Pancreas (tissue), 10 donors: ENCODE measurements around the gene IDE. TPM values are rescaled to one million over a fixed set of nuclear protein-coding genes. Genes with fewer than 3 reads are reported as not detected.

Experiments
- ATAC-seq, 4 donors: fragments of 200-7000 bp; cut with Tn5 transposase; one replicate each; pipeline versions ENCODE4 v1.8.0 to v1.9.1; 2020; ENCODE audit warnings: mild to moderate bottlenecking in 4 of 4, moderate library complexity in 4 of 4
- DNase-seq, 6 donors: peaks; one replicate each; pipeline ENCODE4 v3.0.0-alpha.2; 2020
- FAIRE-seq: peaks from 2 replicates; lab custom pipeline; 2012; peaks lifted over from hg19 to GRCh38; lab: Jason Lieb, UNC
- H3K27ac ChIP-seq, 4 donors: fragments of 200-600 bp; sonication (generic); 1 replicate in 3 of 4; 2 replicates in 1 of 4; pipeline versions ENCODE4 v1.5.0 to v1.8.0; 2020
- H3K27me3 ChIP-seq, 4 donors: fragments of 200-600 bp; one replicate each; pipeline ENCODE4 v1.8.0; 2021
- H3K36me3 ChIP-seq, 3 donors: fragments of 200-600 bp; sonication (generic) in 1 of 3; one replicate each; pipeline versions ENCODE4 v1.5.0 to v1.8.0; 2020 to 2021
- H3K4me1 ChIP-seq, 3 donors: fragments of 200-600 bp; one replicate each; pipeline ENCODE4 v1.8.0; 2021
- H3K4me3 ChIP-seq, 4 donors: fragments of 200-600 bp; sonication (generic) in 2 of 4; one replicate each; pipeline versions ENCODE4 v1.5.0 to v1.8.0; 2020 to 2021
- H3K9me3 ChIP-seq, 4 donors: fragments of 200-600 bp; one replicate each; pipeline ENCODE4 v1.8.0; 2021
- CTCF ChIP-seq, 4 donors: fragments of 200-600 bp; sonication (generic) in 3 of 4; IDR thresholded peaks; one replicate each; pipeline versions ENCODE4 v1.5.0 to v1.8.0; 2021; ENCODE audit warnings: antibody characterized with exemption in 4 of 4
- WGBS, 2 donors: extraction: QIAGEN DNeasy Blood & Tissue Kit; methylation state at CpG; one replicate each; pipeline ENCODE4 v1.1.7; 2013; 5-methylcytosine and 5-hydroxymethylcytosine counted together
- intact Hi-C, 3 donors: fragments of 100-400 bp; cut with DNase I; formaldehyde crosslinking; loops; one replicate each; pipeline versions ENCODE4 v1.11.1 to v1.14.2; 2022
- polyA plus RNA-seq, 2 donors: library from polyadenylated mRNA; stranded (reverse); fragments of 200-250 nt; gene quantifications; one replicate each; pipeline ENCODE4 v1.2.3, GENCODE V29; 2013
- total RNA-seq, 6 donors: library from RNA; stranded (reverse); fragmentation: NEBNext Ultra II Directional in 4 of 6; extraction: Animal tissue kit (Norgen Biotek cat#: 25700) in 4 of 6; gene quantifications; one replicate each; pipeline versions ENCODE4 v1.2.1 to v1.2.4, GENCODE V29; 2021 to 2023
- donor health status: healthy with polysubstance abuse.
- donor health status: DM: no; HTN: no; CAD: no; lungs with moderate emphysema.
- donor health status: DM: no; HTN: no; CAD: no.
- donor health status: control.
- donor health status: control.
- donor health status: Bipolar disorder and iron deficiency.
- donor health status: DM: yes; HTN: yes; CAD: no.
- donor health status: DM: no; HTN: no; CAD: no.
- donor health status: DM: no; HTN: no; CAD: no.
- donor health status: DM: yes; HTN: yes; CAD: no.

The IDE gene
- total and polyA plus RNA-seq, 8 donors = 8.2 to 30.3 (median 20.3) TPM

DNA sequence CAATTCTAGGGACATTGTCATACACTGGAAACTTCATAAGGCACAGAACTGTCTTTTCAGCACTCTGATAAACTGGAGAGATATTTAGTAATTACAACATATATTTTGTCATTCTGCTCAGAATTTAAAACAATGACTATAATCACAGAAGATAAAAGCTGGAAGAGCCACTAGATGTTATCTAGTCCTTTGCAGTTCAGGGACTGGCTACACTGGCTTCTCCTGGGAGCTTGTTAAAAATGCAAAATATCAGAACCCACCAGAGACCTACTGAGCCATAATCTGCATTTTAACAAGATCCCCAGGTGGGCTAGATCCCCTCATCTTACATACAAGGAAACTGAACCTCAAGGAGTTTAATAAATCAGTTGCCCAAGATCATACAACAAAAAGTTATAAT lies 32.3 kb downstream of the IDE start:
- Histone ChIP-seq H3K4me1 (peaks cover 0 to 17% (median 10%) of the 10 kb centered on the region in 3 donors), H3K9me3 (no peaks in the 10 kb centered on the region), H3K27ac (no peak overlapping the region), H3K27me3 (no peaks in the 10 kb centered on the region), H3K4me3 (no peak overlapping the region), H3K36me3 (no peaks in the 10 kb centered on the region)
- TF ChIP-seq CTCF (IDR thresholded peaks at IDR 0.05) = no peak
- DNase-seq (no peak), FAIRE-seq (no peak), ATAC-seq (no peak)
- intact Hi-C loops = no loop called here

- FAIRE-seq = no peak
- H3K4me3 ChIP-seq = no peak overlapping the region
- TF ChIP-seq CTCF (IDR thresholded peaks at IDR 0.05) = no peak
- no peaks in the 10 kb centered on the region for H3K9me3 ChIP-seq
- no peaks in the 10 kb centered on the region for H3K27me3 ChIP-seq
- peaks cover 0 to 13% (median 0%) of the 10 kb centered on the region in 3 donors for H3K4me1 ChIP-seq
- intact Hi-C loops = no loop called here
- 44 to 46% methylated on average over 4 of the region's 4 CpGs for WGBS, 2 donors
- DNase-seq = no peak
- H3K36me3 ChIP-seq = peaks cover 0 to 13% (median 0%) of the 10 kb centered on the region in 3 donors
- peak in 2 of 4 donors; percentile 73 to 75 for ATAC-seq
- peak overlapping the region in 1 of 4 donors; percentile 13 for H3K27ac ChIP-seq
Observed at GRCh38 chr10:92538231-92538958, 35.5 kb downstream of the IDE start.

DNA sequence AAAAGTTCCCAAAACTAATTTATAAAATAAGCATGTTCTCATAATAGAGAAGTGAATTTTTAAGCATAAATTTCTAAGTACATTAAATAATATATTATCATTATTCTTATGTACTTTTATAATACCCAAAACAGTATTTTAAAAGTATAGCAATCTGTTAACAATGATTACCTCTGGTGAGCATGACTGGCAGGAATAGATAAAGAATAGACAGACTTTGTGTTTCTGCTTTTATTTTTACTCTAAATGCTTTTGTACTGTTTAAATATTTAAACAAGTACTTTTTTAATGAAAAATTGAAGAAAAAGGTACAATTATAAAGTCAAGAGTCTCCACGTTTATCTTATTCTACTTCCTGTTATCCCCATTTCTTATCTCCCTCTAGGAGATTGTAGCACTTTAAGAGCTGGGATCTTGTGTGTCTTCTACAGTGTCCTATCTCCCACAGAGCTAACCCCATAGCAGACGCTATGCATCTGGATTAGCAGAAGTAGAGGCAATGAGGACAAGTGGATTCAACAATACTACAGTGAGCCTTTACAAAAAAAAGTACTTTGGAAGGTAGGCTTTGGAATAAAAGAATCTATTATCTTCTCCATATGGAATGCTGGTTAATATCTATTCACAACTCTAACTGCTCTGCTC lies 42.9 kb downstream of the IDE start:
- no peak overlapping the region for H3K4me3 ChIP-seq
- TF ChIP-seq CTCF (IDR thresholded peaks at IDR 0.05) = no peak
- no peak overlapping the region for H3K27ac ChIP-seq
- H3K27me3 ChIP-seq = no peaks in the 10 kb centered on the region
- intact Hi-C loops = no loop called here
- 74 to 83% methylated on average over 2 of the region's 2 CpGs for WGBS, 2 donors
- H3K36me3 ChIP-seq = peaks cover 0 to 23% (median 0%) of the 10 kb centered on the region in 3 donors
- no peaks in the 10 kb centered on the region for H3K9me3 ChIP-seq
- ATAC-seq = no peak
- H3K4me1 ChIP-seq = no peaks in the 10 kb centered on the region
- no peak for DNase-seq
- FAIRE-seq = peak; percentile 32

DNA sequence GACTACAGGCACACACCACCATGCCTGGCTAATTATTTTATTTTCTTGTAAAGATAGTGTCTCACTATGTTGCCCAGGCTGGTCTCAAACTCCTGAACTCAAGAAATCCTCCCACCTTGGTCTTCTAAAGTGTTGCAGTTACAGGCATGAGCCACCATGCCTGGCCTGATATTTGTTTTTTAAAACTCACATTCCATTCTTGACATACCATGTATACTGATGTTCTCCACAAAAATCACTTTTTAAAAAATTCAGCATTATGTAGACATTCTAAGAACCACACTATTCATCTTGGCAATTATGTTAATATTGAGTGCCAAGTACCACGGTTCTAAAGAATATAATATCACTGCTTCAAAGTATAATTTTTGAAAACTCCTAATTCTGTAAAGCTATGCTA lies 43.5 kb downstream of the IDE start:
- no peaks in the 10 kb centered on the region for H3K9me3 ChIP-seq
- ATAC-seq (no peak), FAIRE-seq (no peak), DNase-seq (no peak)
- H3K27ac ChIP-seq = no peak overlapping the region
- H3K4me3 ChIP-seq = no peak overlapping the region
- H3K4me1 ChIP-seq = no peaks in the 10 kb centered on the region
- no peaks in the 10 kb centered on the region for H3K27me3 ChIP-seq
- intact Hi-C loops = no loop called here
- no peak for TF ChIP-seq CTCF (IDR thresholded peaks at IDR 0.05)
- H3K36me3 ChIP-seq = peaks cover 0 to 23% (median 0%) of the 10 kb centered on the region in 3 donors
- WGBS, 2 donors = 76 to 84% methylated on average over 1 of the region's 1 CpG

GRCh38 chr10:92527716-92528115 lies 46.2 kb downstream of the IDE start:
- TF ChIP-seq CTCF (IDR thresholded peaks at IDR 0.05) = no peak
- intact Hi-C loops = no loop called here
- H3K4me3 ChIP-seq = no peak overlapping the region

More at GRCh38 chr10:92527716-92528115, 46.2 kb downstream of the IDE start:
- H3K36me3 ChIP-seq = peaks cover 0 to 10% (median 0%) of the 10 kb centered on the region in 3 donors
- H3K4me1 ChIP-seq = peaks cover 0 to 6% (median 0%) of the 10 kb centered on the region in 3 donors
- DNase-seq (no peak), ATAC-seq (no peak), FAIRE-seq (no peak)
- H3K9me3 ChIP-seq = no peaks in the 10 kb centered on the region
- WGBS, 2 donors = 65% methylated on average over 11 of the region's 11 CpGs
- no peaks in the 10 kb centered on the region for H3K27me3 ChIP-seq
- H3K27ac ChIP-seq = no peak overlapping the region
